Astrocyte (in vitro differentiated cells and primary cell): ENCODE results near the gene CRACR2A.

ENCODE experiments used
- CTCF ChIP-seq: IDR thresholded peaks from 2 replicates; pipeline ENCODE4 v1.5.1; 2011; ENCODE audit warnings: low read depth, mild to moderate bottlenecking, inconsistent platforms, low read length, moderate library complexity; ENCODE audit not compliant: insufficient read depth
- EZH2 ChIP-seq: IDR thresholded peaks from 2 replicates; pipeline ENCODE4 v1.6.1; 2012; ENCODE audit warnings: mild to moderate bottlenecking, low read length, inconsistent platforms; ENCODE audit not compliant: insufficient read depth

DNA sequence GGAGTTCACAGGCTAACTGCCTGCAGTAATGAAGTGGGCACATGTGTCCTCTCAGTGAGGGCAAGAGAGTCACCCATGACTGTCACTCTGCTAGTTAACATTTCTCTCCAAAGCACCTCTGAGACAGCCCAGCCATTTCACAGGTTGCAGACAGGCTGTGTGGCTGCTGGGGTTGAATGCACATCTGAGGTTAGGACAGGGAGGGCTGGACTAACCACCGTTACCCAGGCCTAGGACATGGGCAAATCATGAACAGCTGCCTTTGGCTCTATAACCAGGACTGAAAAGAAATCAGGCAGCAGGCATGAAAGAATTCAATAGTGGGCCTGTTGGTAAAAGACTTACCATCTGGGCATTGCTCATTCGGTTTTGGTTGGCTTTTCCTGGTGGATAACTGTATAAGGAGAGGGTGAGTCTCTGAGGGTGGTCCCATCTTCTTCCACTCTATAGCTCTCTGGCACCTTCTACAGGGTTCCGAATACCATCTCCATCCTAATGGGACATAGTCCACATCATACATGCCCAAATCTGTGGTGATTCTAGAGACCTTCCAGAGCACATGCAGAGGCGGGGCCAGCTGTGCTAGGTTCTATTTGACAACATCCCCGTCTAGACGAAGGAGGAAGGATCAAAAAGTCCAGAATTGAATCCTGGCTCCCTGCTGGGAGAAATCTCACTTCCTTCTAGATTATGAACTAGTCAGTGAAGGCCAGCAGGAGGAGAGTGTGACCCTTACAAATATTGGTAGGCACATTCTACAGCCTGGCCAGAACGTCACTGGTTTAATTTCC is 10.8 kb downstream of the CRACR2A start:
- TF ChIP-seq CTCF (no peak), EZH2 (no peak)
